Measurements from ENCODE around the gene CYP2W1.

DNA sequence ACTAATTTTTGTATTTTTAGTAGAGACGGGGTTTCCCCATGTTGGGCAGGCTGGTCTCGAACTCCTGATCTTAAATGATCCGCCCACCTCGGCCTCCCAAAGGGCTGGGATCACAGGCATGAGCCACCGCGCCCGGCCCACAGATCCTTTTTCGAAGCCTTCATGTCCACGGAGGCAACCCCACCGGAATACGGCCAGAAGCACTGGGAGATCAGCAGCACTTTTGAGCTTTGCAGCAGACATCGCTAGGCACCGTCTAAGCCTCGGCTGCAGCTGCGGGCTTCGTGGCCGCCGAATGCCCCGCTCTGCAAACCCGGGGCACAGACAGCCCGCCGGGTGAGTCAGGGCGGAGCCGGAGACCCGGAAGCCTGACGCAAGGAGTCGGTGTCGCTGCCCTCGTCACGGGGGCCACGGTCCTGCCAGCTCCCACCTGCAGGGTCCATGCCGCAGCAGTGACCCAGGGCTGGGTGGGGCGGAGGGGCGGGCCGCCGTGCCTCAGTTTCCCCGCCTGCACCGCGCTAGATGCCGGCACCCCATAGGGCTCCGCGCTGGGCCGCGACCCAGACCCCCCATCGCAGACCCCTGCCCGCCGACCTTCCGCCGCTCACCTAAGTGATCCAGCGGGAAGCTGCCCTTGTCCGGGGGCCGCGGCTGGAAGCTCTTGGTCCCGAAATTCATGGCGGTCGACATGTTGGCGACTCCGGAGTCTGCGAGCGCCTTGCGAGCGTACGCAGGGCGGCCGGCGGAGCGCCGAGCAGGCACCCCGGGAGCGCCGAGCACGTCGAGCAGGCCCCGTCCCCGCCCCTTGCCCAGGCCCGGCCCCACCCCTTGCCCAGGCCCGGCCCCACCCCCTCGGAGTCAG is 7.9 kb upstream of the CYP2W1 start, which contains the start of gene COX19:
- TF ChIP-seq, protein P1, sequence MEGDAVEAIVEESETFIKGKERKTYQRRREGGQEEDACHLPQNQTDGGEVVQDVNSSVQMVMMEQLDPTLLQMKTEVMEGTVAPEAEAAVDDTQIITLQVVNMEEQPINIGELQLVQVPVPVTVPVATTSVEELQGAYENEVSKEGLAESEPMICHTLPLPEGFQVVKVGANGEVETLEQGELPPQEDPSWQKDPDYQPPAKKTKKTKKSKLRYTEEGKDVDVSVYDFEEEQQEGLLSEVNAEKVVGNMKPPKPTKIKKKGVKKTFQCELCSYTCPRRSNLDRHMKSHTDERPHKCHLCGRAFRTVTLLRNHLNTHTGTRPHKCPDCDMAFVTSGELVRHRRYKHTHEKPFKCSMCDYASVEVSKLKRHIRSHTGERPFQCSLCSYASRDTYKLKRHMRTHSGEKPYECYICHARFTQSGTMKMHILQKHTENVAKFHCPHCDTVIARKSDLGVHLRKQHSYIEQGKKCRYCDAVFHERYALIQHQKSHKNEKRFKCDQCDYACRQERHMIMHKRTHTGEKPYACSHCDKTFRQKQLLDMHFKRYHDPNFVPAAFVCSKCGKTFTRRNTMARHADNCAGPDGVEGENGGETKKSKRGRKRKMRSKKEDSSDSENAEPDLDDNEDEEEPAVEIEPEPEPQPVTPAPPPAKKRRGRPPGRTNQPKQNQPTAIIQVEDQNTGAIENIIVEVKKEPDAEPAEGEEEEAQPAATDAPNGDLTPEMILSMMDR (IDR thresholded peaks at IDR 0.05 in 2 of 3, conservative IDR thresholded peaks at IDR 0.05 in 1 of 3; ENCODE audit: control insufficient read depth in 2 of 3, extremely low read depth in 1 of 3, insufficient read depth in 1 of 3, low read depth in 3 of 3, low read length in 3 of 3): no peak
- peak; percentile 50 to 58; a peak in 2 of 4 replicates for TF ChIP-seq BHLHE40 (IDR thresholded peaks at IDR 0.05; ENCODE audit: borderline replicate concordance in 1 of 2, low read depth in 2 of 2, low read length in 1 of 2)
- TF ChIP-seq CHD2 (IDR thresholded peaks at IDR 0.05; ENCODE audit: borderline replicate concordance, low read depth, low read length): no peak
- no peak for TF ChIP-seq ZBED1 (IDR thresholded peaks at IDR 0.05; ENCODE audit: borderline replicate concordance)
- no peak for TF ChIP-seq SREBF1 (IDR thresholded peaks at IDR 0.05; ENCODE audit: low read length)
- TF ChIP-seq POLR2AphosphoS5 (IDR thresholded peaks at IDR 0.05; ENCODE audit: low read length): peak; percentile 79
- TF ChIP-seq SIN3A (IDR thresholded peaks at IDR 0.05; ENCODE audit: low read depth, low read length): no peak; the same call in 1 of the 2 replicates
- peak; percentile 95 for TF ChIP-seq NR2C2 (IDR thresholded peaks at IDR 0.05; ENCODE audit: borderline replicate concordance, control insufficient read depth, insufficient read length, low read depth)
- TF ChIP-seq RAD21 (IDR thresholded peaks at IDR 0.05; ENCODE audit: insufficient read depth, low read depth, low read length): no peak
- TF ChIP-seq, protein P2, sequence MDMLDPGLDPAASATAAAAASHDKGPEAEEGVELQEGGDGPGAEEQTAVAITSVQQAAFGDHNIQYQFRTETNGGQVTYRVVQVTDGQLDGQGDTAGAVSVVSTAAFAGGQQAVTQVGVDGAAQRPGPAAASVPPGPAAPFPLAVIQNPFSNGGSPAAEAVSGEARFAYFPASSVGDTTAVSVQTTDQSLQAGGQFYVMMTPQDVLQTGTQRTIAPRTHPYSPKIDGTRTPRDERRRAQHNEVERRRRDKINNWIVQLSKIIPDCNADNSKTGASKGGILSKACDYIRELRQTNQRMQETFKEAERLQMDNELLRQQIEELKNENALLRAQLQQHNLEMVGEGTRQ (IDR thresholded peaks at IDR 0.05; ENCODE audit: borderline replicate concordance, low read depth, low read length): no peak
